ENCODE results near the gene WDR81.
"Not testable (repeated sequence)": the region's sequence is repeated elsewhere in the genome, so short reads cannot be mapped to it uniquely, and the experiment has no call there.

Gene WDR81

DNA sequence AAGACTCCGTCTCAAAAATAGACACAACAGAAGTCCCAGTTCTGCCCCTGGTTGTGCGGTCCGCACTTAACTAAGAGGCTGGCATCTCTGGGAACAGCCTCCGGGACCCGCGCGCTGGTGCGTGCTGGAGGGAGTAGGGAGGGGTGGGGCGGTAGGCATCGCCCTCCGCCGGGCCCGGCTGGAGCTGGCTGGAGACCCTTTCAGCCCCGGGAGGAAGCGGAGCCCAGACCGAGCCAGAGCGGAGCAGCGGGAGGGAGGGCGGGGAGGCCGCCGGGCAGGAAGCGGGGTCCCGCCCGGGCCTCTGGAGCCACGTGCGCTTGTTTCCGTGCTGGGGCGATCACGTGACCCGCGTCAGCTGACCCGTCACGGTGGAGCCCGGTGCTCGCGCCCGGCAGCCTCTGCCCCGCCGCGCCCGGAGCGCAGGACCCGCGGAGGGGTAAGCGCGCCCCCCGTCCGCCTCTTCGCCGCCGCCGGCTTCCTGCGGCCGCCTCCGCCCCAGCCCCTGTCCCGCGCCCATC is at the start of gene WDR81:
WDR81 (plus strand) TSS at position 354 of the 518 bp plus-strand sequence. CDS start 256 bp downstream, outside the sequence.
- DNase-seq (ENCODE audit: low spot score) = peak; percentile 96
- TF ChIP-seq, protein P1, sequence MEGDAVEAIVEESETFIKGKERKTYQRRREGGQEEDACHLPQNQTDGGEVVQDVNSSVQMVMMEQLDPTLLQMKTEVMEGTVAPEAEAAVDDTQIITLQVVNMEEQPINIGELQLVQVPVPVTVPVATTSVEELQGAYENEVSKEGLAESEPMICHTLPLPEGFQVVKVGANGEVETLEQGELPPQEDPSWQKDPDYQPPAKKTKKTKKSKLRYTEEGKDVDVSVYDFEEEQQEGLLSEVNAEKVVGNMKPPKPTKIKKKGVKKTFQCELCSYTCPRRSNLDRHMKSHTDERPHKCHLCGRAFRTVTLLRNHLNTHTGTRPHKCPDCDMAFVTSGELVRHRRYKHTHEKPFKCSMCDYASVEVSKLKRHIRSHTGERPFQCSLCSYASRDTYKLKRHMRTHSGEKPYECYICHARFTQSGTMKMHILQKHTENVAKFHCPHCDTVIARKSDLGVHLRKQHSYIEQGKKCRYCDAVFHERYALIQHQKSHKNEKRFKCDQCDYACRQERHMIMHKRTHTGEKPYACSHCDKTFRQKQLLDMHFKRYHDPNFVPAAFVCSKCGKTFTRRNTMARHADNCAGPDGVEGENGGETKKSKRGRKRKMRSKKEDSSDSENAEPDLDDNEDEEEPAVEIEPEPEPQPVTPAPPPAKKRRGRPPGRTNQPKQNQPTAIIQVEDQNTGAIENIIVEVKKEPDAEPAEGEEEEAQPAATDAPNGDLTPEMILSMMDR (IDR thresholded peaks at IDR 0.05; ENCODE audit: extremely low read depth, insufficient read depth, missing control alignments) = no peak
- in situ Hi-C loops (cut with MboI; ENCODE audit: low pct_unique_long_range_greater_than_20kb, low sequenced_read_pairs, unreplicated experiment) = loop anchor here (25.0 kb wide), 1 partner anchor 313 kb away; the partner anchor contains the start of genes DPH1, OVCA2 and RTN4RL1

DNA sequence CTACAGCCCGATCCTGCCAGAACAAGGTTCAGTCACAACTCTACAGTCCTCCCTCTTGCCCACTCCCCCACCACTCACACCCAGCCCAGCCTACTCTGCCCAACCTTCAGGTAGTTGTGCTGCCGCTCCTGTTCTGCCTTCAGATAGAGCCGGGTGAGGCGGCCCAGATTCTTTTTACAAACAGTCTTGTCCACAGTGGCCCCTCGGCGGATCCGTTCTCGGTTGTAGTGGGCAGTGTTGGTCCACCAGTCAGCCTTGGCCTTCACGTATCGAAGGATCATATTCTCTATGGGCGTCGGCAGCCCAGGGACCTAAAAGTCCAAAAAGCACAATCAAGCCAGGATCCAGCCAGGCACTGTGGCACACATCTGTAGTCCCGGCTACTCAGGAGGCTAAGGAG is 48.1 kb upstream of the WDR81 start:
- TF ChIP-seq, protein P1 (IDR thresholded peaks at IDR 0.05; ENCODE audit: extremely low read depth, insufficient read depth, missing control alignments) = no peak
- in situ Hi-C loops (cut with MboI; ENCODE audit: low pct_unique_long_range_greater_than_20kb, low sequenced_read_pairs, unreplicated experiment) = no loop called here

GRCh38 chr17:1683459-1683858 is 41.0 kb upstream of the WDR81 start:
- TF ChIP-seq, protein P1 (IDR thresholded peaks at IDR 0.05; ENCODE audit: extremely low read depth, insufficient read depth, missing control alignments) = no peak
- in situ Hi-C loops (cut with MboI; ENCODE audit: low pct_unique_long_range_greater_than_20kb, low sequenced_read_pairs, unreplicated experiment) = no loop called here
- no peak for DNase-seq (ENCODE audit: low spot score)

More for the DNA sequence above, 48.1 kb upstream of the WDR81 start:
- DNase-seq (ENCODE audit: low spot score) = no peak

DNA sequence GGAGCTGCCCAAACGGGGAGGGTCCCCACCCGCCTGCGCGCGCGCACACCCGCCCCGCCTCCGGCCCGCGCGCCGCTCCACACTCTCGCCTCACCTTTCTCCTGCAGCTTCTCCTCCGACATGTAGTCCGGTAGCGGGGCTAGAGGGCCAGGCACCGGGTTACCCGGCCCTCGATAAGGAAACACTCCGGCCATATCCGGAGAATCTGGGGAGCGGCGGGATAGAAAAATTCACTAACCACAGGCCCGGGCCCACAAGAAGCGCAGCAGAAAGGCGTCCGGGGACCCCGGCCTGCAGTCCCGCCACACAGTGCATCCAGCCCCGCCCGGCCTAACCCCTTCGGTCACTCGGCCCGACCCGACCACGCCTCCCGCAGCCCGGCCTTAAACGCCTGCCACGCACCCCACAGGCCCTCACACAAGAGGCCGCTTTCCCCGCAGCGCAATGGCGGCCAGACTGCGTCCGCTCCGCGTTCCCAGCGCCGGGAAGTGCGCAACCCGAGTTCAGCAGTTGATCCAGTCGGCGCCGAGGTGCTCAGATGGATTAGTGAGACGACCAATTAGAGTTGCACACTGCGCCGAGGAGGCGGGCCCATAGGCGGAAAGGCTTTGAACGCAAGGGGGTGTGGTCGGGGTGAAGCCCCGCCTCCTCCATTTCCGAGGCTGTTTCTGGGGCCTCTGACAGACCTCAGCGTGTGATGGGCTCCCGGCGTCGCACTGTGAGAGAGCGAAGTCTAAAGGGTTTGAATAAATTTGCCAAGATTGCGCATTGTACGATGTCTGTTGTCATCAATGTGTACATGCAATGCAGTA is 39.9 kb upstream of the WDR81 start, which contains the start of gene PRPF8:
PRPF8 (minus strand) TSS at position 490 of the 812 bp plus-strand sequence; CDS start at position 194, 296 bp downstream.
- in situ Hi-C loops (cut with MboI; ENCODE audit: low pct_unique_long_range_greater_than_20kb, low sequenced_read_pairs, unreplicated experiment) = no loop called here
- TF ChIP-seq, protein P1 (IDR thresholded peaks at IDR 0.05; ENCODE audit: extremely low read depth, insufficient read depth, missing control alignments) = no peak
- peak; percentile 100 for DNase-seq (ENCODE audit: low spot score)

- TF ChIP-seq, protein P1 (IDR thresholded peaks at IDR 0.05; ENCODE audit: extremely low read depth, insufficient read depth, missing control alignments) = no peak
- in situ Hi-C loops (cut with MboI; ENCODE audit: low pct_unique_long_range_greater_than_20kb, low sequenced_read_pairs, unreplicated experiment) = no loop called here
- no peak for DNase-seq (ENCODE audit: low spot score)
Measured at GRCh38 chr17:1686086-1686485, 38.4 kb upstream of the WDR81 start.

DNA sequence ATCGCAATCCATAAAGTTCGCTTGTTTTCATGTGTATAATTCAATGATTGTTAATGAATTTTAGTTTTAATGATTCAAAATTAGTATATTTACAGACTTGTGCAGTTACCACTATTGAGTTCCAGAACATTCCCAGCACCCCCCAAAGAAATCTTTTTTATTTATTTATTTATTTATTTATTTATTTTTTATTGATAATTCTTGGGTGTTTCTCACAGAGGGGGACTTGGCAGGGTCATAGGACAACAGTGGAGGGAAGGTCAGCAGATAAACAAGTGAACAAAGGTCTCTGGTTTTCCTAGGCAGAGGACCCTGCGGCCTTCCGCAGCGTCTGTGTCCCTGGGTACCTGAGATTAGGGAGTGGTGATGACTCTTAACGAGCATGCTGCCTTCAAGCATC is 36.1 kb upstream of the WDR81 start:
- in situ Hi-C loops (cut with MboI; ENCODE audit: low pct_unique_long_range_greater_than_20kb, low sequenced_read_pairs, unreplicated experiment); DNase-seq (ENCODE audit: low spot score): not testable (repeated sequence)
